Ovary (tissue), 3 donors: Measurements from ENCODE around the gene PALLD.

Experiments used
- POLR2A ChIP-seq: fragments of 450-650 bp; IDR thresholded peaks from one replicate; pipeline ENCODE4 v1.6.1; 2017; ENCODE audit warnings: antibody characterized with exemption, mild to moderate bottlenecking, moderate library complexity
- TF ChIP-seq, protein P1 (sequence below), 3 donors: fragments of 450-650 bp in 2 of 3; fragments of 200-600 bp in 1 of 3; IDR thresholded peaks; one replicate each; pipeline versions ENCODE4 v1.5.1 to v1.8.0; 2016 to 2022; ENCODE audit warnings: antibody characterized with exemption in 3 of 3, mild to moderate bottlenecking in 1 of 3
- donor health status: DM: no; HTN: no; CAD: no.

- TF ChIP-seq, protein P1, sequence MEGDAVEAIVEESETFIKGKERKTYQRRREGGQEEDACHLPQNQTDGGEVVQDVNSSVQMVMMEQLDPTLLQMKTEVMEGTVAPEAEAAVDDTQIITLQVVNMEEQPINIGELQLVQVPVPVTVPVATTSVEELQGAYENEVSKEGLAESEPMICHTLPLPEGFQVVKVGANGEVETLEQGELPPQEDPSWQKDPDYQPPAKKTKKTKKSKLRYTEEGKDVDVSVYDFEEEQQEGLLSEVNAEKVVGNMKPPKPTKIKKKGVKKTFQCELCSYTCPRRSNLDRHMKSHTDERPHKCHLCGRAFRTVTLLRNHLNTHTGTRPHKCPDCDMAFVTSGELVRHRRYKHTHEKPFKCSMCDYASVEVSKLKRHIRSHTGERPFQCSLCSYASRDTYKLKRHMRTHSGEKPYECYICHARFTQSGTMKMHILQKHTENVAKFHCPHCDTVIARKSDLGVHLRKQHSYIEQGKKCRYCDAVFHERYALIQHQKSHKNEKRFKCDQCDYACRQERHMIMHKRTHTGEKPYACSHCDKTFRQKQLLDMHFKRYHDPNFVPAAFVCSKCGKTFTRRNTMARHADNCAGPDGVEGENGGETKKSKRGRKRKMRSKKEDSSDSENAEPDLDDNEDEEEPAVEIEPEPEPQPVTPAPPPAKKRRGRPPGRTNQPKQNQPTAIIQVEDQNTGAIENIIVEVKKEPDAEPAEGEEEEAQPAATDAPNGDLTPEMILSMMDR (IDR thresholded peaks at IDR 0.05): no peak
- no peak for TF ChIP-seq POLR2A
Observed at GRCh38 chr4:168790898-168791297, 294.0 kb downstream of the PALLD start.
